ENCODE measurements around the gene CCNB1. TPM values are rescaled to one million over a fixed set of nuclear protein-coding genes. Genes with fewer than 3 reads are reported as not detected.
"Not testable (repeated sequence)": the region's sequence is repeated elsewhere in the genome, so short reads cannot be mapped to it uniquely, and the experiment has no call there.

Gene CCNB1
- total RNA-seq, 2 experiments from 2014 or later = 1.4 to 1.5 TPM

DNA sequence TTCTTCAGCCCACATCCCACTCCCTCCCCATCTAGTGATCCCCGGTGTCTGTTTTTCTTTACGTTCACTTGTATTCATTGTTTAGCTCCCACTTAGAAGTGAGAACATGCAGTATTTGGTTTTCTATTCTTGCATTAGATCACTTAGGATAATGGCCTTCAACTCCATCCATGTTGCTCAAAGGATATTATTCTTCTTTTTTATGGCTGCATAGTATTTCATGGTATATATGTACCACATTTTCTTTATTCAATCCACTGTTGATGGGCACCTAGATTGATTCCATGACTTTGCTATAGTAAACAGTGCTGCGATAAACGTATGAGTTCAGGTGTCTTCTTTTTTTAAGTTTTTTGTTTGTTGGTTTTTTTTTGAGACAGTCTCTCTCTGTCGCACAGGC is 29.1 kb upstream of the CCNB1 start:
- Histone ChIP-seq H3K4me3 (ENCODE audit: low read length) (no peak overlapping the region), H3K27ac (ENCODE audit: low read depth in 1 of 2, low read length in 2 of 2) (no peak overlapping the region), H3K9me3 (ENCODE audit: control insufficient read depth in 1 of 2, insufficient read depth in 1 of 2, low read length in 2 of 2) (peaks cover 0 to 4% of the 10 kb centered on the region in 2 experiments), H3K36me3 (ENCODE audit: insufficient read depth, low read length) (no peaks in the 10 kb centered on the region), H3K27me3 (ENCODE audit: control insufficient read depth in 1 of 2, insufficient read depth in 2 of 2, low read length in 2 of 2) (no peaks in the 10 kb centered on the region), H3K4me1 (ENCODE audit: insufficient read depth, low read length) (no peaks in the 10 kb centered on the region)
- TF ChIP-seq, protein P1, sequence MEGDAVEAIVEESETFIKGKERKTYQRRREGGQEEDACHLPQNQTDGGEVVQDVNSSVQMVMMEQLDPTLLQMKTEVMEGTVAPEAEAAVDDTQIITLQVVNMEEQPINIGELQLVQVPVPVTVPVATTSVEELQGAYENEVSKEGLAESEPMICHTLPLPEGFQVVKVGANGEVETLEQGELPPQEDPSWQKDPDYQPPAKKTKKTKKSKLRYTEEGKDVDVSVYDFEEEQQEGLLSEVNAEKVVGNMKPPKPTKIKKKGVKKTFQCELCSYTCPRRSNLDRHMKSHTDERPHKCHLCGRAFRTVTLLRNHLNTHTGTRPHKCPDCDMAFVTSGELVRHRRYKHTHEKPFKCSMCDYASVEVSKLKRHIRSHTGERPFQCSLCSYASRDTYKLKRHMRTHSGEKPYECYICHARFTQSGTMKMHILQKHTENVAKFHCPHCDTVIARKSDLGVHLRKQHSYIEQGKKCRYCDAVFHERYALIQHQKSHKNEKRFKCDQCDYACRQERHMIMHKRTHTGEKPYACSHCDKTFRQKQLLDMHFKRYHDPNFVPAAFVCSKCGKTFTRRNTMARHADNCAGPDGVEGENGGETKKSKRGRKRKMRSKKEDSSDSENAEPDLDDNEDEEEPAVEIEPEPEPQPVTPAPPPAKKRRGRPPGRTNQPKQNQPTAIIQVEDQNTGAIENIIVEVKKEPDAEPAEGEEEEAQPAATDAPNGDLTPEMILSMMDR (IDR thresholded peaks at IDR 0.05) = no peak
- CTCF ChIA-PET = no interaction called here
- H3K36me3 Mint-ChIP-seq (ENCODE audit: low read depth) = peaks cover 8% of the 10 kb centered on the region
- no peak overlapping the region for H3K4me3 Mint-ChIP-seq
- no peaks in the 10 kb centered on the region for H3K27me3 Mint-ChIP-seq
- H3K4me1 Mint-ChIP-seq (ENCODE audit: low read depth) = no peaks in the 10 kb centered on the region
- DNase-seq (no peak), ATAC-seq (ENCODE audit: poor library complexity) (no peak)
- intact Hi-C loops (cut with DNase I, micrococcal nuclease) = no loop called here
- H3K9me3 Mint-ChIP-seq = no peaks in the 10 kb centered on the region
- H3K27ac Mint-ChIP-seq = no peak overlapping the region
- POLR2A ChIA-PET = no interaction called here

DNA sequence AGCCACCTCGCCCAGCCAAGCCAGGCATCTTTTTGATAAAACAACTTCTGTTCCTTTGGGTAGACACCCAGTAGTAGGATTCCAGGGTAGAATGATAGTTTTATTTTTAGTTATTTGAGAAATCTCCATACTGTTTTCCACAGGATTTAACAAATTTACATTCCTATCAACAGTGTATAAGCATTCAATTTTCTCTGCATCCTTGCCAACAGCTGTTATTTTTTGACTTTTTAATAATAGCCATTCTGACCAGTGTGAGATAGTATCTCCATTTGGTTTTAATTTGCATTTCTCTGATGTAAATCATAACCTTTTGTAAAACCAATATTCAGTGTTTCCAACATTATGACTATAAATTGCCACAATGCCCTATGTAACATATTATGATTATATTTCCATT is 28.2 kb upstream of the CCNB1 start:
- Mint-ChIP-seq H3K9me3 (no peaks in the 10 kb centered on the region), H3K4me3 (no peak overlapping the region), H3K4me1 (ENCODE audit: low read depth) (no peaks in the 10 kb centered on the region), H3K36me3 (ENCODE audit: low read depth) (peaks cover 2% of the 10 kb centered on the region), H3K27me3 (no peaks in the 10 kb centered on the region), H3K27ac (no peak overlapping the region)
- H3K4me3 ChIP-seq (ENCODE audit: low read length) = no peak overlapping the region
- CTCF ChIA-PET = no interaction called here
- H3K4me1 ChIP-seq (ENCODE audit: insufficient read depth, low read length) = no peaks in the 10 kb centered on the region
- no peaks in the 10 kb centered on the region for H3K36me3 ChIP-seq (ENCODE audit: insufficient read depth, low read length)
- H3K27me3 ChIP-seq (ENCODE audit: control insufficient read depth in 1 of 2, insufficient read depth in 2 of 2, low read length in 2 of 2) = no peaks in the 10 kb centered on the region
- POLR2A ChIA-PET = no interaction called here
- intact Hi-C loops (cut with DNase I, micrococcal nuclease) = no loop called here
- DNase-seq = no peak
- TF ChIP-seq, protein P1 (IDR thresholded peaks at IDR 0.05) = no peak
- H3K27ac ChIP-seq (ENCODE audit: low read depth in 1 of 2, low read length in 2 of 2) = no peak overlapping the region
- H3K9me3 ChIP-seq (ENCODE audit: control insufficient read depth in 1 of 2, insufficient read depth in 1 of 2, low read length in 2 of 2) = peaks cover 0 to 4% of the 10 kb centered on the region in 2 experiments
- ATAC-seq (ENCODE audit: poor library complexity) = no peak

DNA sequence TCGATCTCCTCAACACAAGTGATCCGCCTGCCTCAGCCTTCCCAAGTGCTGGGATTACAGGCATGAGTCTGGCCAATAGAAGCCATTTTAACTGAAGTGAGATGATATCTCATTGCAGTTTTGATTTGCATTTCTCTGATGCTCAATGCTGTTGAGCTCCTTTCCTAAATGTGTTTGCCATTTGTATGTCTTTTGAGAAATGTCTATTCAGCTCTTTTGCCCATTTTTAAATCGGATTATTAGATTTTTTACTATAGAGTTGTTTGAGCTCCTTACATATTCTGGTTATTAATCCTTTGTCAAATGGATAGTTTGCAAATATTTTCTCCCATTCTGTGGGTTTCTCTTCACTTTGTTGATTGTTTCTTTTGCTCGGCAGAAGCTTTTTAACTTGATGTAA is 26.7 kb upstream of the CCNB1 start:
- intact Hi-C loops (cut with DNase I, micrococcal nuclease); H3K36me3 ChIP-seq (ENCODE audit: insufficient read depth, low read length); H3K4me3 ChIP-seq (ENCODE audit: low read length); H3K4me1 ChIP-seq (ENCODE audit: insufficient read depth, low read length); H3K4me3 Mint-ChIP-seq; CTCF ChIA-PET; POLR2A ChIA-PET; H3K9me3 ChIP-seq (ENCODE audit: control insufficient read depth in 1 of 2, insufficient read depth in 1 of 2, low read length in 2 of 2); H3K27me3 ChIP-seq (ENCODE audit: control insufficient read depth in 1 of 2, insufficient read depth in 2 of 2, low read length in 2 of 2); DNase-seq; H3K9me3 Mint-ChIP-seq; H3K36me3 Mint-ChIP-seq (ENCODE audit: low read depth); H3K27me3 Mint-ChIP-seq; H3K27ac ChIP-seq (ENCODE audit: low read depth in 1 of 2, low read length in 2 of 2); ATAC-seq (ENCODE audit: poor library complexity); H3K4me1 Mint-ChIP-seq (ENCODE audit: low read depth); H3K27ac Mint-ChIP-seq: not testable (repeated sequence)

DNA sequence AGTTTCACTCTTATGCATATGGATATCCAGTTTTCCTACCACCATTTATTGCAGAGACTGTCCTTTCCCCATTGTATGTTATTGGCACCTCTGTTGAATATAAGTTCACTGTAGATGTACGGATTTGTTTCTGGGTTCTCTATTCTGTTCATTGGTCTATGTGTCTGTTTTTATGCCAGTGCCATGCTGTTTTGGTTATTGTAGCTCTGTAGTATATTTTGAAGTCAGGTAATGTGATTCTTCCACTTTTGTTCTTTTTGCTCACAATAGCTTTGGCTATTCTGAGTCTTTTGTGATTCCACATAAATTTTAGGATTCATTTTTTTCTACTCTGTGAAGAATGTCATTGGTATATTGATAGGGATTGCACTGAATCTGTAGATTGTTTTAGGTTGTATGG is 26.1 kb upstream of the CCNB1 start:
- Histone ChIP-seq H3K36me3 (ENCODE audit: insufficient read depth, low read length) (no peaks in the 10 kb centered on the region), H3K27me3 (ENCODE audit: control insufficient read depth in 1 of 2, insufficient read depth in 2 of 2, low read length in 2 of 2) (no peaks in the 10 kb centered on the region), H3K9me3 (ENCODE audit: control insufficient read depth in 1 of 2, insufficient read depth in 1 of 2, low read length in 2 of 2) (peaks cover 0 to 4% of the 10 kb centered on the region in 2 experiments), H3K4me3 (ENCODE audit: low read length) (no peak overlapping the region), H3K4me1 (ENCODE audit: insufficient read depth, low read length) (no peaks in the 10 kb centered on the region), H3K27ac (ENCODE audit: low read depth in 1 of 2, low read length in 2 of 2) (no peak overlapping the region)
- H3K27me3 Mint-ChIP-seq = no peaks in the 10 kb centered on the region
- H3K4me3 Mint-ChIP-seq = no peak overlapping the region
- no peak overlapping the region for H3K27ac Mint-ChIP-seq
- DNase-seq (no peak), ATAC-seq (ENCODE audit: poor library complexity) (no peak)
- intact Hi-C loops (cut with DNase I, micrococcal nuclease) = no loop called here
- H3K9me3 Mint-ChIP-seq = no peaks in the 10 kb centered on the region
- ChIA-PET CTCF (no interaction called here), POLR2A (no interaction called here)
- H3K4me1 Mint-ChIP-seq (ENCODE audit: low read depth) = no peaks in the 10 kb centered on the region
- no peaks in the 10 kb centered on the region for H3K36me3 Mint-ChIP-seq (ENCODE audit: low read depth)
- TF ChIP-seq, protein P1 (IDR thresholded peaks at IDR 0.05) = no peak

DNA sequence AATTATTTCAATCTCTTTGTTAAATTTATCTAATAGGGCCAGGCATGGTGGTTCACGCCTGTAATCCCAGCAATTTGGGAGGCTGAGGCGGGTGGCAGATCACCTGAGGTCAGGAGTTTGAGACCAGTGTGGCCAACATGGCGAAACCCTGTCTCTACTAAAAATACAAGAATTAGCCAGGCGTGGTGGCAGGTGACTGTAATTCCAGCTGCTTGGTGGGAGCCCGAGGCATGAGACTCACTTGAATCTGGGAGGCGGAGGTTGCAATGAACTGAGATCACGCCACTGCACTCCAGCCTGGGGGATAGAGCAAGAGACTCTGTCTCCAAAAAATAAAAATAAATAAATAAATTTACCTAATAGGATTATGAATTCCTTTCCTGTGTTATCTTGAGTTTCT is 18.4 kb upstream of the CCNB1 start:
- H3K27ac ChIP-seq (ENCODE audit: low read depth in 1 of 2, low read length in 2 of 2); H3K4me3 Mint-ChIP-seq; H3K4me1 Mint-ChIP-seq (ENCODE audit: low read depth); CTCF ChIA-PET; H3K27me3 Mint-ChIP-seq; H3K9me3 ChIP-seq (ENCODE audit: control insufficient read depth in 1 of 2, insufficient read depth in 1 of 2, low read length in 2 of 2); DNase-seq; H3K27me3 ChIP-seq (ENCODE audit: control insufficient read depth in 1 of 2, insufficient read depth in 2 of 2, low read length in 2 of 2); H3K4me3 ChIP-seq (ENCODE audit: low read length); H3K36me3 ChIP-seq (ENCODE audit: insufficient read depth, low read length); intact Hi-C loops (cut with DNase I, micrococcal nuclease); H3K36me3 Mint-ChIP-seq (ENCODE audit: low read depth); H3K27ac Mint-ChIP-seq; H3K9me3 Mint-ChIP-seq; H3K4me1 ChIP-seq (ENCODE audit: insufficient read depth, low read length); ATAC-seq (ENCODE audit: poor library complexity); POLR2A ChIA-PET: not testable (repeated sequence)

Data from CD4-positive, alpha-beta T cell (primary cell).